HG03575 (cell line): ENCODE measurements around the gene PRLH.

Experiments used
- ATAC-seq: cut with Tn5 transposase; IDR thresholded peaks from one replicate; pipeline ENCODE4 v1.9.1; 2021; ENCODE audit not compliant: unreplicated experiment, insufficient number of reproducible peaks, low FRiP score; ENCODE audit errors: extremely low read depth

PRLH gene

DNA sequence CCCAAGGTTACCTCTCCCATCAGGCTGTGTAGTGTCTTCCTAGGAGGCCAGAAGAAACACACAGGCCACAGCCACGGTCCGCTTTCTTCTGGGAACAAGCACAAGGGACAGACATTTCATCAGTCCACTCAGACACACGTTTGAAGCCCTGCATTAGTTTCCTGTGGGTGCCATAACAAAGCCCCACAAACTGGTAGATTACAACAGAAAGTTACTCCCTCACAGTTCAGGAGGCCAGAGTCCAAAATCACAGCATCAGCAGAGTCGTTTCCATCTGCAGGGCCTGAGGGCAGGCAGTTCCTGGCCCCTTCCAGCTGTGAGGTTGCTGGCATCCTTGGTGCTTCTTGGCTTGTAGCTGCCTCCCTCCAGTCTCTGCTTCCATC is 8.8 kb upstream of the PRLH start:
- ATAC-seq = no peak

DNA sequence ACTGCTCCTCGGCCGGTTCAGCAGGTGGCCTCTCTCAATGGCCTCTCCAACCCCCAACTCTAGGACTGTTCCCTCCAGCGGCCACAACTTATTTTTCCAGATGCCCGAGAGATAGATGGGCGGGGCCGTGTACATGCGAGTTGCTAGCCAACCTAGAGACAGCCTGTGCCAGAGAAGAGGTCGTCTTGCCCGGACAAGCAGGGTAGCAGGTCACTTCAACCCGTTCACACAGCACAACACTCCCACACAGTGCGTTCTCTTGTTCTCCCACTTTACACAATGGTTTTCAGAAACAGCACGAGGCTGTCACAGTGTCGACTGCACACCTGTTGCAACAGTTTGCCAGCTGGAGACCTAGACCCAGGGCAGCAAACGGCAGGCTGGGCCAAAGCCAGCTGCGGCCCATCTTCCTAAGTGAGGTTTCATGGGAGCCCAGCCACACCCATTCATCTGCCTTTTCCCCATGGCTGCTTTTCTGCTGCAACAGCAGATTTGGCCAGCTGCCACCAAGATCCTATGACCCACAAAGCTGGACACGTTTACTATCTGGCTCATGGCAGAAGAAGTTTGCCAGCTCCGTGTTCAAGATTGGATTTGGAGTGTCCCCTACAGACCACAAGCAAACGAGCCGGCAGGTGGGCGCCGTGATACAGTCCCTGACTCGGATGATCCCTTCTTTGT is 7.3 kb upstream of the PRLH start:
- no peak for ATAC-seq

GRCh38 chr2:237561221-237561620 is 5.2 kb upstream of the PRLH start:
- no peak for ATAC-seq

- ATAC-seq = no peak
These were observed 2.6 kb upstream of the PRLH start for GRCh38 chr2:237563816-237564215.

DNA sequence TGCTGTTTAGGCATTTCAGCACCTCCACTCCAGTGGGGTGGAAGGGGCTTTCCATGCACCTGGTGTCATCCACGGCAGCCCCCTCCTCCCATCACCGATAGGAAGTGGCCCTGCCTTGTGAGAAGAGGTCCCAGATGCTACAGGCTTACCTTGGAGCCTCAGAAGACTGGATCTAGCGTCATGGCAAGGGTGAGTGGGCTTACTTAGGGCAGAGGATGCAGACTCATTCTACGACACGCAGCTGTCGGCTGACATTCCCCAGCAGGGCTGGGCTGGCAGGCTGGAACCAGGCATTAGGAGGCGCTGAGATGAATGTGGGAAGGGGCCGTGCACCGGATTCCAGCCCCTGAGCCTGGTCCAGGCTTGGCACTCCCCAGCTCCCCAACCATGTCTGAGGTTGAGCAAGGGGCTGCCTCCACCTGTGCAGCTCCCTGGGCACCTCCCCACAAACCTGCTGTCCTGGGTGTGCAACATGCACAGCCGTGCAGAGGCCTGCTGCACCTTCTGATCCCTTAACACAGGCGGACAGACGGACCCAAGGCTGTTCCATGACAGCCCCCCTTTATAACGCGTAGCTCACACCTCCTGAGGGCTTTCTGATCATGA is 1.7 kb upstream of the PRLH start:
- no peak for ATAC-seq

DNA sequence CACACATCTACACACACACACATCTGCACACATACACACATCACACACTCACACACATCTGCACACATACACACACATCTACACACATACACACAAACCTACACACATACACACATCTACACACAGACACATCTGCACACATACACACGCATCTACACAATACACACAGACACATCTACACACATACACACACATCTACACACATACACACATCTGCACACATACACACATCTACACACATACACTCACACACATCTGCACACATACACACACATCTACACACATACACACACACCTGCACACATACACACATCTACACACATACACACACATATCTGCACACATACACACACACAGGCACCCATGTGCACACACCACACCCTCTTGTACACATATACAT is 400 bp upstream of the PRLH start:
- ATAC-seq = no peak

GRCh38 chr2:237567276-237568029 is 1.1 kb downstream of the PRLH start:
- no peak for ATAC-seq

- ATAC-seq = no peak
These were observed 1.8 kb downstream of the PRLH start for GRCh38 chr2:237568121-237568660.

- ATAC-seq = no peak
These were observed 2.7 kb downstream of the PRLH start for GRCh38 chr2:237569041-237569440.

DNA sequence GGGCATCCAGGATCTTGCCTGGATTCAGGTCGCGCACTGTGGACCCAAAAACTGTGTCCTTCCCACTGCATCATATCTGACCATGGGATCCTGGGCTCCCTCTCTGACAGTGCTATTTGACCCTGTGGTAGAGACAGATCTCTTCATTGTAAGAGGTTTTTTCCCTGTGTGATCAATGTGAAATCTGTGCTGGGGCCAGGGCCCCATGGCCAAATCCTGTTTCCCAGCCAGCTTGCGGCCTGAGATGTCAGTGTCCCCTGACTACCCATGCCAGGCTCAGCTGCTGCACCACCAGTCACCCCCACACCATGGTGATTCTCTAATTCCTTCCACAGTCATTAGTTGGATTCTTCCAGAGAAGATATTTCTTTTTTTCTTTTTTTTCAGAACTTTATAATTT is 3.5 kb downstream of the PRLH start:
- ATAC-seq = no peak

GRCh38 chr2:237570776-237571335 is 4.5 kb downstream of the PRLH start:
- no peak for ATAC-seq

DNA sequence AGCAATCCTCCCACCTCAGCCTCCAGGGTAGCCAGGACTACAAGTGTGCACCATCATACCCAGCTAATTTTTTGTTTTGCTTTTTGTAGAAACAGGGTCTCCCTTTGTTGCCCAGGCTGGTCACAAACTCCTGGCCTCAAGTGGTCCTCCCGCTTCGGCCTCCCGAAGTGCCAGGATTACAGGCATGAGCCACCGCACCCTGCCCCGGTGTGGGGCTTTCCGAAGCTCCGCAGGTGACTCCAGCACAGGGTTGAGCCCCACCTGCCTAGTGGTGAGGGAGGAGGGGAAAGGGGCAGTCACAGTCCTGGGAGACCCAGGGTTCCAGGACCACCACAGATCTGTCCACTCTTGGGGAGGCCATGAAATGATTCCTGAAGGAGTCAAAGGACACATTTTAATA is 5.2 kb downstream of the PRLH start:
- no peak for ATAC-seq

DNA sequence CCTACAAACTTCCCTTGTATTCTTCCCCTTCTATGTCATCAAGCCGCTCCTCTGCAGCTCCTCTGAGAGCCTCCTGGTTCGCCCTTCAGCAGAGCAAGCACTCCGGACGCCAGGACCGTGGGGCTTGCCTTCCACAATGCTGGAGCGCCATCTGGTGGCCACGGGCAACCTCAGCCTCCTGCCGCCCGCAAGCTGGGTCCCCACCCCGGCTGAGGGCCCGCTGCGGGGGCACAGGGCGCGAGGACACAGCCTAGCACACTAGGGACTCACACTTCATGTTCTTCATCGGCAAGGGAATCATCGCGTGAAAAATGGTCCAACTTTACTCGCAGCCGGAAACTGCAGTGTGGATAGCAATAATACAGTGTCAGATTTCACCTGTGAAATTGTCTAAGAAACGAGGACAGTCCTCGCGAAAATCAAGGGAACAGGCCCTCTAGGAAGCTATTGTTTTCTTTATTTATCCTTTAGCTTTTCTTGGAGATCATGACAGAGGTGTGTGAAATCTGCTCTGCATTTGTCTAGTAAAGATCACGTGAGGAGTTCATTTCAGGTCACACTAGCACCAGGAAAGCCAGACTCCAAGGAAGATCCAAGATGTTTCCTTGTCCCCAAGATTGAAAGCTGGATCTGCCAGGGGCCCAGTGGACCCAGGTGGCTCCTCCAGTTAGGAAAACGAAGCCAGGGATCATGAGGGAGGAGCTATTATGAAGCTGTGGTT is 5.8 kb downstream of the PRLH start:
- no peak for ATAC-seq

GRCh38 chr2:237572742-237573101 is 6.3 kb downstream of the PRLH start:
- no peak for ATAC-seq

DNA sequence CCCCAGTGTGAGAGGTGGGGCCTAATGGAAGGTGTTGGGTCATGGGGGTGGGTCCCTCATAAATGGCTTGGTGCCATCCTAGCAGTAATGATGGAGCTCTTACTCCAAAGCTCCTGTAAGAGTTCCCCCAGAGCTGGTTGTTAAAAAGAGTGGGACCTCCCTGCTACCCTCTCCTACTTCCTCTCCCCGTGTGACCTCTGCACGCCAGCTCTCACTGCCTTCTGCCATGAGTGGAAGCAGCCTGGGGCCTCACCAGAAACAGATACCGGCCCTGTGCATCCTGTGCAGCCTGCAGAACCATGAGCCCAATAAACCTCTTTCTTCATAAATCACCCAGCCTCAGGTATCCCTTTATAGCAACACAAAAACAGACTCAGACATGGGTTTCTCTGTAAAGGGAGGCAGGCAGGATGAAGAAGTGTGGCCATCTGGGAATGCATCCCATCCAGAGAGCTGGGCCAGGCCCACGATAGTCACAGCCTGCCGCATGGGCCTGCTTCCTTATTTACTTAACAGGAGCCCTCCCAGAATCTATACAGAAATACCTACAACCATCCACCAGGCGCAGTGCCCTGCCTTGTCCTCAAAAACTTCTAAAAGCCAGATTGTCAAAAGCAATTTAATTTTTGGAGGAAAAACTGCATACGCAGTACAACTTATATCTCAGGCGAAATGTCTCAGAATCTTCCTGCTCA is 7.5 kb downstream of the PRLH start:
- no peak for ATAC-seq

GRCh38 chr2:237574467-237574866 is 8.1 kb downstream of the PRLH start:
- no peak for ATAC-seq

DNA sequence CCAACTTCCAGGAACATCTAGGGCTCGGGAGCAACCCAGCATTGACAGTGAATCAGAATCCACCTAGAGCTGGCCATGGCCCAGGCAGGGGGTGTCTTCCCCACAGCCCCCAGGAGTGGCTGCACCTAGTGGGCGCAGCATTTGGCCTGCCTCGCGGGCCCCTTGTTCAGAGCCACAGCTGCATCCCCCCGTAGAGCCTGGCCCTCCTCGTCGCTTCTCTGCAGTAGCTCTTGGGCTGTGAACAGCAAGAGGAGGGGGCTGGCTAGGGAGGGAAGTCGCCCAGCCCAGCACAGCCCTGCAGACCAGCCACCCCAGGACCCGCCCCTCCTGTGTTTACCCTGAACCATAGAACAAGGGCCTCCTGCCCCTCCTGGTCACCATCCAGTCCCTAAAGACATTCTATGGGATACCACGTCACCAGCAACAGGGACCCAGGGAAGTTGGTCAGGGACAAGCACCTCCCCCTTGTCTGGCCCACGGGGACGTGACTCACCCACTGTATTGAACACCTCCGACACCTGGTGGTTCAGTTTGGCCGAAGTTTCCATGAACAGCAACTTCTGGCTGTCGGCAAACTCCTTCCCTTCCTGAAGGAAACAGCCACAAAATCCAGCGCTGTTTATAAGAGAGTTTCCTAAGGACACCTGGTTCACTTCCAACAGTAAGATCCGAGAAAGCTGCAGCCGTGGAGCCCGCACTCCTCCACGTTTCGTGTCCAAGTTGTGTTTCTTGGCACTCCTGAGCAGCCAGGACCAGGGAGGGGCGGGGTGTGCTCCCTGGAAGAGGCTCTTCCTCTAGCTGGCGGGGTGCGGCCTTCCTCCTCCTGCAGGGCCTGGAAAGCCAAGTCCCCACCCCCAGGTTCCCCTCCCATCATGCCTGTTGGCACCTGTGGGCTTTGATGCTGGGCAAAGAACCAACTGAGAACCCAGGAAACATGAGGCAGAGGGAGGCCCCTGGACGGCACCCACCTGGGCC is 8.8 kb downstream of the PRLH start:
- ATAC-seq = no peak
